ENCODE results near the gene EDN1.

EDN1 gene

DNA sequence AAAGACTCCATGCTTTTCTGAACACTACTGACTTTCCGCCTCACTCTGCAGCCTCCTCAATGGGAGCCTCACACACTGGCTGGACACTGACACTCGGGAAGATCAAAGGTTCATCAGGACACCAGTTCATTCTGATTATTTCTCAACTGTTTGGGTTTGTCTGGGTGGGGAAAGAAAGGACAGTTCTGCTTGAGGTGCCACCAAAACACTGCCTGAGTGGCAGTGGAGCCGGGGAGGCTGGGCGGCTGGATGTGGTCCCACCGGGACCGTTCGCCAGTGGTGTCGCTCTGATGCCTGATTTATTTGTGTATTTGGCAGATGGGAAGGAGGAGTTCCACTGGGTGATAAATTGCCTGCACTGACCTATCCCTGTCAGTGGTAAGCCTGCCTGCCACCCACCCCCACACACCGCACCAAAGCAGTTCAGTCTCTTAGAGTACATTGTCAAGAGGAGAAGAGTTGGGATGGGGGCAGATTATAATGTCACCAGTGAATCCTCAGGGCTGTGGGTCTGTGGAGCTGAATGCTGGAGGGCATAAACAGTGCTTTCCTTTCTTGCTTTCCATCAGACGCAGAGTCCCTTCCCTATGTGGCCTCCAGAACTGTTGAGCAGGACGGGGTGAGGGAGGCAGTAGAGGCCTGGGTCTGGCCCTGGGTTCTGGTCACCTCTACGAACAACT is 49.8 kb downstream of the EDN1 start:
- Histone ChIP-seq H3K4me2 (ENCODE audit: low read depth, low read length) (no peak overlapping the region), H3F3A (ENCODE audit: insufficient read depth, low read length) (no peaks in the 10 kb centered on the region), H4K20me1 (ENCODE audit: insufficient read depth, low read length) (no peaks in the 10 kb centered on the region), H3K9ac (ENCODE audit: low read length) (no peak overlapping the region), H2AFZ (ENCODE audit: low read length) (no peak overlapping the region), H3K9me2 (replicated peaks; ENCODE audit: insufficient read depth, low read length) (no peaks in the 10 kb centered on the region), H3K27ac (ENCODE audit: low read length) (no peak overlapping the region), H3K36me3 (replicated peaks; ENCODE audit: insufficient read depth, low read length) (no peaks in the 10 kb centered on the region), H3K4me1 (ENCODE audit: low read length) (no peaks in the 10 kb centered on the region), H3K9me3 (replicated peaks; ENCODE audit: insufficient read depth, low read length) (no peaks in the 10 kb centered on the region), H3K27me3 (replicated peaks; ENCODE audit: insufficient read depth, low read length) (no peaks in the 10 kb centered on the region), H3K4me3 (ENCODE audit: low read length) (no peak overlapping the region), H3K79me2 (ENCODE audit: low read length) (no peaks in the 10 kb centered on the region)
- no peak for DNase-seq
- TF ChIP-seq EZH2 (optimal IDR thresholded peaks at IDR 0.05; ENCODE audit: low read depth, low read length) (no peak), EZH2phosphoT487 (IDR thresholded peaks at IDR 0.05; ENCODE audit: low read length) (no peak)
- TF ChIP-seq, protein P1, sequence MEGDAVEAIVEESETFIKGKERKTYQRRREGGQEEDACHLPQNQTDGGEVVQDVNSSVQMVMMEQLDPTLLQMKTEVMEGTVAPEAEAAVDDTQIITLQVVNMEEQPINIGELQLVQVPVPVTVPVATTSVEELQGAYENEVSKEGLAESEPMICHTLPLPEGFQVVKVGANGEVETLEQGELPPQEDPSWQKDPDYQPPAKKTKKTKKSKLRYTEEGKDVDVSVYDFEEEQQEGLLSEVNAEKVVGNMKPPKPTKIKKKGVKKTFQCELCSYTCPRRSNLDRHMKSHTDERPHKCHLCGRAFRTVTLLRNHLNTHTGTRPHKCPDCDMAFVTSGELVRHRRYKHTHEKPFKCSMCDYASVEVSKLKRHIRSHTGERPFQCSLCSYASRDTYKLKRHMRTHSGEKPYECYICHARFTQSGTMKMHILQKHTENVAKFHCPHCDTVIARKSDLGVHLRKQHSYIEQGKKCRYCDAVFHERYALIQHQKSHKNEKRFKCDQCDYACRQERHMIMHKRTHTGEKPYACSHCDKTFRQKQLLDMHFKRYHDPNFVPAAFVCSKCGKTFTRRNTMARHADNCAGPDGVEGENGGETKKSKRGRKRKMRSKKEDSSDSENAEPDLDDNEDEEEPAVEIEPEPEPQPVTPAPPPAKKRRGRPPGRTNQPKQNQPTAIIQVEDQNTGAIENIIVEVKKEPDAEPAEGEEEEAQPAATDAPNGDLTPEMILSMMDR (IDR thresholded peaks at IDR 0.05; ENCODE audit: low read length) = no peak

DNA sequence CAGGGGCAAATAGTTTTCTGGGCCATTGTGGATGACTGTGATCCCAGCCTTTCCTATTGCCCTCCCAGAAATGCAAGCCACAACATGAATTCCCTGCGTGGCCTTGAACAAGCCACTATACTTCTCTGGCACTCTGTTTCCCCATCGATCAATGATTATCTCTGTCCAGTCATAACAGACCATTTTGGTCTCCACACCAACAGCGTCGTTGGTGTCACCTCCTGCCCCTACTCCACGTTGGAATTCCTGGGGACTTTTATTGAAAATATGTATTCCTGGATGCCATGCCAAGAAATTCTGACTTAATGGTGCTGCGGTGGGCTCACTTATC is 50.3 kb downstream of the EDN1 start:
- DNase-seq = no peak
- H3K27ac ChIP-seq (ENCODE audit: low read length) = no peak overlapping the region
- no peaks in the 10 kb centered on the region for H3K9me3 ChIP-seq (replicated peaks; ENCODE audit: insufficient read depth, low read length)
- no peak overlapping the region for H3K4me3 ChIP-seq (ENCODE audit: low read length)
- TF ChIP-seq, protein P1 (IDR thresholded peaks at IDR 0.05; ENCODE audit: low read length) = no peak
- TF ChIP-seq EZH2 (optimal IDR thresholded peaks at IDR 0.05; ENCODE audit: low read depth, low read length) = no peak
- TF ChIP-seq EZH2phosphoT487 (IDR thresholded peaks at IDR 0.05; ENCODE audit: low read length) = no peak
- no peak overlapping the region for H3K4me2 ChIP-seq (ENCODE audit: low read depth, low read length)
- no peaks in the 10 kb centered on the region for H3K36me3 ChIP-seq (replicated peaks; ENCODE audit: insufficient read depth, low read length)
- no peak overlapping the region for H2AFZ ChIP-seq (ENCODE audit: low read length)
- H4K20me1 ChIP-seq (ENCODE audit: insufficient read depth, low read length) = no peaks in the 10 kb centered on the region
- H3F3A ChIP-seq (ENCODE audit: insufficient read depth, low read length) = no peaks in the 10 kb centered on the region
- H3K9ac ChIP-seq (ENCODE audit: low read length) = no peak overlapping the region
- no peaks in the 10 kb centered on the region for H3K27me3 ChIP-seq (replicated peaks; ENCODE audit: insufficient read depth, low read length)
- no peaks in the 10 kb centered on the region for H3K4me1 ChIP-seq (ENCODE audit: low read length)
- no peaks in the 10 kb centered on the region for H3K79me2 ChIP-seq (ENCODE audit: low read length)
- no peaks in the 10 kb centered on the region for H3K9me2 ChIP-seq (replicated peaks; ENCODE audit: insufficient read depth, low read length)

DNA sequence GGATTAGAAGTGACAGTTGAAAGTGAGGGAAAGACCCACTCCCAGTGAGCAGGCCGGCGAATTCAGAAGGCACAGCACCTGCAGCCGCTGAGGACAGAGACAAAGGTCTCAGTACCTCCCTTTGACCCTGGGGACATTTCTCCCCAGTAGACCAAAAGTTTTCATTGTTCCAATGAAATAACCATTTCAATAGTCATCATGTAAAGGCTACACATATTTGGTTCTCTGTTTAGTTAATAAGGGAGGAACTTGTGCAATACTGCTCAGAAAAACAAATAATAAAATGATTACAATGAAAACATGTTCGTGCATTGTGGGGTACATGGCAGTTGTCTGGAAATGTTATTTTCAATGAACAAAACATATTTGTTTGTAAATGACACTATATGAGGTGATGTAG is 52.5 kb downstream of the EDN1 start:
- Histone ChIP-seq H3K27ac (ENCODE audit: low read length) (no peak overlapping the region), H3K9me2 (replicated peaks; ENCODE audit: insufficient read depth, low read length) (no peaks in the 10 kb centered on the region), H3F3A (ENCODE audit: insufficient read depth, low read length) (no peaks in the 10 kb centered on the region), H3K36me3 (replicated peaks; ENCODE audit: insufficient read depth, low read length) (no peaks in the 10 kb centered on the region), H3K9ac (ENCODE audit: low read length) (no peak overlapping the region), H3K79me2 (ENCODE audit: low read length) (no peaks in the 10 kb centered on the region), H2AFZ (ENCODE audit: low read length) (no peak overlapping the region), H4K20me1 (ENCODE audit: insufficient read depth, low read length) (no peaks in the 10 kb centered on the region), H3K9me3 (replicated peaks; ENCODE audit: insufficient read depth, low read length) (no peaks in the 10 kb centered on the region), H3K27me3 (replicated peaks; ENCODE audit: insufficient read depth, low read length) (no peaks in the 10 kb centered on the region), H3K4me1 (ENCODE audit: low read length) (no peaks in the 10 kb centered on the region), H3K4me2 (ENCODE audit: low read depth, low read length) (no peak overlapping the region), H3K4me3 (ENCODE audit: low read length) (no peak overlapping the region)
- DNase-seq = no peak
- TF ChIP-seq EZH2phosphoT487 (IDR thresholded peaks at IDR 0.05; ENCODE audit: low read length) (no peak), EZH2 (optimal IDR thresholded peaks at IDR 0.05; ENCODE audit: low read depth, low read length) (no peak)
- TF ChIP-seq, protein P1 (IDR thresholded peaks at IDR 0.05; ENCODE audit: low read length) = no peak
